GM18870 (cell line): ENCODE measurements around the gene ZNF536.
"Not testable (repeated sequence)": the region's sequence is repeated elsewhere in the genome, so short reads cannot be mapped to it uniquely, and the experiment has no call there.

Source experiments
- ATAC-seq: cut with Tn5 transposase; IDR thresholded peaks from one replicate; pipeline ENCODE4 v1.9.1; 2021; ENCODE audit warnings: moderate library complexity; ENCODE audit not compliant: unreplicated experiment

The ZNF536 gene

GRCh38 chr19:30340771-30341561, 31.2 kb upstream of the ZNF536 start:
- no peak for ATAC-seq

GRCh38 chr19:30341611-30342201, 30.5 kb upstream of the ZNF536 start:
- no peak for ATAC-seq

- no peak for ATAC-seq
Measured at GRCh38 chr19:30342901-30343300, 29.3 kb upstream of the ZNF536 start.

GRCh38 chr19:30344446-30345425, 27.4 kb upstream of the ZNF536 start:
- no peak for ATAC-seq

- no peak for ATAC-seq
Measured at GRCh38 chr19:30345686-30346085, 26.5 kb upstream of the ZNF536 start.

GRCh38 chr19:30346468-30346867, 25.7 kb upstream of the ZNF536 start:
- not testable (repeated sequence) for ATAC-seq

- ATAC-seq = no peak
Measured at GRCh38 chr19:30349131-30349730, 23.0 kb upstream of the ZNF536 start.

- ATAC-seq = no peak
Measured at GRCh38 chr19:30350692-30351663, 21.2 kb upstream of the ZNF536 start.

GRCh38 chr19:30351774-30352173, 20.4 kb upstream of the ZNF536 start:
- ATAC-seq = no peak

- ATAC-seq = no peak
Measured at GRCh38 chr19:30353394-30353945, 18.7 kb upstream of the ZNF536 start.

- no peak for ATAC-seq
Measured at GRCh38 chr19:30355586-30355985, 16.6 kb upstream of the ZNF536 start.

- ATAC-seq = no peak
Measured at GRCh38 chr19:30356951-30357579, 15.1 kb upstream of the ZNF536 start.

GRCh38 chr19:30357580-30357954, 14.6 kb upstream of the ZNF536 start:
- ATAC-seq = no peak

GRCh38 chr19:30358319-30358718, 13.9 kb upstream of the ZNF536 start:
- no peak for ATAC-seq

GRCh38 chr19:30358821-30359580, 13.2 kb upstream of the ZNF536 start:
- no peak for ATAC-seq

GRCh38 chr19:30359936-30360335, 12.2 kb upstream of the ZNF536 start:
- ATAC-seq = no peak

GRCh38 chr19:30360376-30361106, 11.6 kb upstream of the ZNF536 start:
- no peak for ATAC-seq

GRCh38 chr19:30361107-30361447, 11.1 kb upstream of the ZNF536 start:
- no peak for ATAC-seq
